CD4-positive, alpha-beta T cell treated with Interleukin-21 for 1 hour (primary cell): ENCODE data around the gene STRN4.
"Not testable (repeated sequence)": the region's sequence is repeated elsewhere in the genome, so short reads cannot be mapped to it uniquely, and the experiment has no call there.

Experiments
- DNase-seq: peaks from one replicate; pipeline ENCODE4 v3.0.0-alpha.2; 2020

Gene STRN4

DNA sequence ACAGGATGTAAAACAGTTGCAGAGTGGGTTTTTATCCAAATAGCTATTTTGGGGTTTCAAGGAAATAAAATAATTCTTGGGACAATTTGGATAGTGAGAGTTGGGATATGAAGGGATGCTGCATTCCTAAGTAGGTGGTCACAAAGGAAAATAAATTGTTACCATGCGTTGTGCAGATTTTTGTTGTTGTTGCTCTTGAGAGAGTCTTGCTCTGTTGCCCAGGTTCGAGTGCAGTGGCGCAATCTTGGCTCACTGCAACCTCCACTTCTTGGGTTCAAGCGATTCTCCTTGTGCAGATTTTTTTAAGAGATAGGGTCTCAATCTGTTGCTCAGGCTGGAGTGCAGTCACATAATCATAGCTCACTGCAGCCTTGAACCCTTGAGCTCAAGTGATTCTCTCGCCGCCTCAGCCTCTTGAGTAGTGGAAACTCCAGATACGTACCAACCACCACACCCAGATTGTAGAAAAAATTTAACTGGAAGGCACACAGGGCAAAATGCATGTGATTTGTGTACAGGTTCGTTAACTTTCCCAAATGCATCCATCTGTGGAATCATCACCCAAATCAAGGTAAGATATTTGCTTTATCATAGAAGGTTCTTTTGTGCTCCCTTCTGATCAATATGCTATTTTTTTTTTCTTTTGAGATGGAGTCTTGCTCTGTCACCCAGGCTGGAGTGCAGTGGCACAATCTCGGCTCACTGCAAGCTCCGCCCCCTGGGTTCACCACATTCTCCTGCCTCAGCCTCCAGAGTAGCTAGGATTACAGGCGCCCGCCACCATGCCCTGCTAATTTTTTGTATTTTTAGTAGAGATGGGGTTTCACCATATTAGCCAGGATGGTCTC, 26.1 kb upstream of the STRN4 start:
- DNase-seq = no peak

DNA sequence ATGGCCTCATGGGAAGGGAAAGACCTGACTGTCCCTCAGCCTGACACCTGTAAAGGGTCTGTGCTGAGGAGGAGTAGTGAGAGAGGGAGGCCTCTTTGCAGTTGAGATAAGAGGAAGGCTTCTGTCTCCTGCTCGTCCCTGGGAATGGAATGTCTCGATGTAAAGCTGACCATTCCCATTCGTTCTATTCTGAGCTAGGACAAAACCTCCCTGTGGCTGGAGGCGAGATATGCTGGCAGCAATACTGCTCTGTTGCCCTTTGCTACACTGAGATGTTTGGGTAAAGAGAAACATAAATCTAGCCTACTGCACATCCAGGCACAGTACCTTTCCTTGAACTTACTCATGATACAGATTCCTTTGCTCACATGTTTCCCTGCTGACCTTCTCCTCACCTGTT, 22.5 kb upstream of the STRN4 start:
- DNase-seq = not testable (repeated sequence)

DNA sequence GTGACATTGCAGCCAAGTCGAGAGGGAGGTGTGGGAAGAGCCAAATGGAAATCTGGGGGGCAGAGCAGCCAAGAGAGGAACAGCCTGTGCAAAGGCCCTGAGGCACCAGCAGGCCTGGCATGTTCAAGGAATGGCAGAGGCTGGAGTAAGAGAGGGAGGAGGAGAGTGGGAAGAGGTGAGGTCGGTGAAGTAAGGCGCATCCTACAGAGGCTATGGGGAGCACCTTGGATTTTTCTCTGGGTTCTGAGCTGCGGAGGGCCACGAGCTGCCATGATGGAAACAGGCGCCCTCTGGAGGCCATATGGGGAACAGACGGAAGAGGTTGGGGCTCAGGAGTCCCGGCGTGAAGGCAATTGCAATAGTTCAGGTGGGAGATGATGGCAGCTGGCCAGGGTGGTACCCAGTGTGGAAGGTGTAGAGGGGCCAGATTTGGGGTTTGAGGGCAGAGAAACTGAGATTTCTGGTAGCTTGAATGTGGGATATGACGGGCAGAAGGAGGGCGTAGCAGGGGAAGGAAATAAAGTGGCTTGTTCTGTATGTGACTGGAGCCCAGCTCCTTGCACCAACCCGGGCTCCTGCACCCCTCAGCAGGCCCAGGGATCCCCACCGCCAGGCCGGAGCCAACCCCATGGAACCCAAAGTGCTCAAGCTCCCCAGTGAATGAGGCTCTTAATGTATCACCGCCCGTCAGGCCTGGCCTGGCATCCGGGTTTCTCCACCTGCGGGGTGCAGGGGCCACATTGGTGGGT, 20.5 kb upstream of the STRN4 start:
- peak; percentile 71 for DNase-seq

DNA sequence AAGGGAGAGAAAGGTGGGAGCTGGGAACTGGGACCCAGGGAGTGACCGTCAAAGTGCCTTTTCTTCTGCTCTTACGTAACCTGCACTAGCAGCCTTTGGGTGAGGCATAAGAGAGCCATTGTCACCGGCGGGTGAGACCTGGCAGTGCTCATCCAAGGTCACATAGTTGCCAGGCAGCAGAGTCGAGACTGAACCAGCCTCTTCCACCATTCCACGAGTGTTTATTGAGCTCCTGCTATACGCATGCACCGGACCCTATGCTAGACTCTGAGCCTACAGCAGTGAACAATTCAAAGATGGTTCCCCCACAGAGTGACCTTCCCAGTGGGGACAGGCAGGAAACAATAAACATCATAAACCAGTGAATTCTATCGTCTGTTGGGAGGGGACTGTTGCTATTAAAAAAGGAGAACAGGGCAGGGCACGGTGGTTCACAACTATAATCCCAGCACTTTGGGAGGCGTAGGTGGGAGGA, 18.6 kb upstream of the STRN4 start:
- DNase-seq = no peak

DNA sequence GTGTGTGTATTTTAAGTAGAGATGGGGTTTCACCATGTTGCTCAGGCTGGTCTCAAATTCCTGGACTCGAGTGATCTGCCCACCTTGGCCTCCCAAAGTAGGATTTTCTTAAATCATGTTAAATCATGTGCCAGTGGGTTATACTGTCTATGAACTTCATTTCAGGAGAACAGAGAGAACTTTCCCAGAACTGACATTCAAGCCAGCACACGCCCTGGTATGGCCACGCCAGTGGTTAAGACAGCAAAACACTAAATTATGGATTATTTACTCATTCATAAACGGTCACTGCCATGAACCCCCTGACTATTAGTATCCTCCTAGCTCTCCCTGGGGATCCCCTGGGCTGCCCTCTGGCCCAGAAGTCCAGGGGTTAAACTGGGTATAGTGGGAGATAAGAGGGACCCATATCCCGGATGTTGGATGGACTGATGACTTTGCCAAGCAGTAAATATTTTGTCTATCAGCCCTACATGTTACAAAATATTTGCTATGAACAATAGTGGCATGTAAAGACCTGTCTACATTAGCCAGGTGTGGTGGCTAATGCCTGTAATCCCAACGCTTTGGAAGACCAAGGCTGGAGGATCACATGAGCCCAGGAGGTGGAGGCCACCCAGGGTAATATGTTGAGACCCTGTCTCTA, 16.1 kb upstream of the STRN4 start:
- DNase-seq = no peak

DNA sequence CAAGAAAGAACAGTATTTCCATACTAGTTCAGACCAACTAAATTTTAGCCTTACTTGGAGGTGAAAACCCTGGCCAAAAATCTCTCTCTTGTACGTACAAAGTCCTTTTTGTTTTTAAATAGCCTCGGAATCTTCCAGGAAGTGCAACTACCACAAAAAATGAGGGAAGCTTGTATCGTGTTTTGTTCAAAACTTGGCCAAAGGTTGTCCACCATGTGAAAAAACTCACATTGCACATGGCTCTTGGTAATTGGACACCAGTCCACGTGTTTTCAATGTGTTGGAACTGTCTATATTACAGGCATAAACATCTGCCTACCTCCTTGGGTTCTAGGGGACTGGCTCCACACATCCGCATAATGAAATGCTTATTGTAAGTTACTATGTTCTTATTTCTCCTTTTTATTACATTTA, 15.2 kb upstream of the STRN4 start:
- no peak for DNase-seq

DNA sequence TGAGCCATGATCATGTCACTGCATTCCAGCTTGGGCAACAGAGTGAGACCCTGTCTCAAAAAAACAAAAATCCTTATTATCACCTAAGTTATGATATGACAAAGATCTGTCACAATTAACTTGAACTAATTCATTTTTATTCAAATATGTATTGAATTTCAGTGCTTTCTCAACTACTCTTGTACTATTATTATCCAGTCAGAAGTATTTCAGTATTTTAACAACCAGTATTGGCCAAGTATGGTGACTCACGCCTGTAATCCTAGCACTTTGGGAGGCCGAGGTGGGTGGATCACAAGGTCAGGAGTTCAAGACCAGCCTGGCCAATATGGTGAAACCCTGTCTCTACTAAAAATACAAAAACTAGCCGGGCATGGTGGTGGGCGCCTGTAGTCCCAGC, 14.6 kb upstream of the STRN4 start:
- DNase-seq = not testable (repeated sequence)

DNA sequence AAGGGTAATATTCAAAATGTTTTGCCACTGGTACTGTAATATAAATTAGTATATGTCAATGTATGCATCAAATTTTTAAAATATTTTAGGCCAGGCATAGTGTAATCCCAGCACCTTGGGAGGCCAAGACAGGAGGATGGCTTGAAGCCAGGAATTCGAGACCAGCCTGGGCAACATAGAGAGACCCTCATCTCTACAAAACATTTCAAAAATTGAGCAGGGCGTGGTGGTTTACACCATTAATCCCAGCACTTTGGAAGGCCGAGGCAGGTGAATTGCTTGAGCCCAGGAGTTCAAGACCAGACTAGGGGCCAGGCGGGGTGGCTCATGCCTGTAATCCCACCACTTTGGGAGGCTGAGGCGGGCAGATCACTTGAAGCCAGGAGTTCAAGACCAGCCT, 14.1 kb upstream of the STRN4 start:
- no peak for DNase-seq

DNA sequence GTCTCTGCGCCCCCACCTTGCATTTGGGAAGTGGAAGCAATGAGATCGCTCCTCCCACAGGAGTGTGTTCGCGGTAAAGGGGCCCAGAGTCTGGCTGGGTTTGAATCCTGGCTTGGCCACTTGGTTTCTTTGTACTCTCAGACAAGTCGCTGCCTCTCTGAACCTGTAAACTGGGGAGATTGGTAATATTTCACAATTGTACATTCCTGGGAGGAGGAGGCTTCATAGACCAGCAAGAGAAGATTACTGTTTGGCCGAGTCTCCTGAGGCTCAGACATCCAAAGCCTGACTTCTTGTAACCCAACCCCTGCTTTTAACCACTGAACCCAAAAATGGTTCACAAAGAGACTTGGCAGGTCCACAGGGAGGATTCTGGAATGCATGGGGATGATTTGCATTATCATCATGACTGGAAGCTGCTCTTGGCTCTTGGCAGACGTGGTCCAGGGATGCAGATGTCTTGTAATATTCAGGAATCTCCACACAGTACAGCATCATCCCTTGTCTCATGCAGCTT, 13.6 kb upstream of the STRN4 start:
- DNase-seq = no peak

DNA sequence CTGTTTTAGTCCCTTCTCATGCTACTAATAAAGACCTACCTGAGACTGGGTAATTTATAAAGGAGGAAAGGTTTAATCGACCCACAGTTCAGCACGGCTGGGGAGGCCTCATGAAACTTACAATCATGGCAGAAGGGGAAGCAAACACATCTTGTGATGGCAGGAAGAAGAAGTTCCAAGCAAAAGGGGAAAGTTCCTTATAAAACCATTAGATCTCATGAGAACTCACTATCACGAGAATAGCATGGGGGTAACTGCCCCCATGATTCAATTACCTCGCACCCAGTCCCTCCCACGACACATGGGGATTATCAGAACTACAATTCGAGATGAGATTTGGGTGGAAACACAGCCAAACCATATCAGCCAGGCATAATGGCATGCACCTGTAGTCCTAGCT, 13.0 kb upstream of the STRN4 start:
- no peak for DNase-seq

DNA sequence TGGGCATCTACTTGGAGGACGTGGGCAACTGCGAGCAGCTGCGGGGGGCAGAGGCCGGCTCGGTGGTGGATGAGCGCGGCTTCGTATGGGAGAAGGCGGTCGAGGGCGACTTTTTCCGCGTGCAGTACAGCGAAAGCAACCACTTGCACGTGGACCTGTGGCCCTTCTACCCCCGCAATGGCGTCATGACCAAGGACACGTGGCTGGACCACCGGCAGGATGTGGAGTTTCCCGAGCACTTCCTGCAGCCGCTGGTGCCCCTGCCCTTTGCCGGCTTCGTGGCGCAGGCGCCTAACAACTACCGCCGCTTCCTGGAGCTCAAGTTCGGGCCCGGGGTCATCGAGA, 10.3 kb upstream of the STRN4 start:
- DNase-seq = no peak

DNA sequence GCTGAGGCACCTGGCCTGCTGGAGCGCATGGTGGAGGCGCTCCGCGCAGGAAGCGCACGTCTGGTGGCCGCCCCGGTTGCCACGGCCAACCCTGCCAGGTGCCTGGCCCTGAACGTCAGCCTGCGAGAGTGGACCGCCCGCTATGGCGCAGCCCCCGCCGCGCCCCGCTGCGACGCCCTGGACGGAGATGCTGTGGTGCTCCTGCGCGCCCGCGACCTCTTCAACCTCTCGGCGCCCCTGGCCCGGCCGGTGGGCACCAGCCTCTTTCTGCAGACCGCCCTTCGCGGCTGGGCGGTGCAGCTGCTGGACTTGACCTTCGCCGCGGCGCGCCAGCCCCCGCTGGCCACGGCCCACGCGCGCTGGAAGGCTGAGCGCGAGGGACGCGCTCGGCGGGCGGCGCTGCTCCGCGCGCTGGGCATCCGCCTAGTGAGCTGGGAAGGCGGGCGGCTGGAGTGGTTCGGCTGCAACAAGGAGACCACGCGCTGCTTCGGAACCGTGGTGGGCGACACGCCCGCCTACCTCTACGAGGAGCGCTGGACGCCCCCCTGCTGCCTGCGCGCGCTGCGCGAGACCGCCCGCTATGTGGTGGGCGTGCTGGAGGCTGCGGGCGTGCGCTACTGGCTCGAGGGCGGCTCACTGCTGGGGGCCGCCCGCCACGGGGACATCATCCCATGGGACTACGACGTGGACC, 9.7 kb upstream of the STRN4 start:
- no peak for DNase-seq

DNA sequence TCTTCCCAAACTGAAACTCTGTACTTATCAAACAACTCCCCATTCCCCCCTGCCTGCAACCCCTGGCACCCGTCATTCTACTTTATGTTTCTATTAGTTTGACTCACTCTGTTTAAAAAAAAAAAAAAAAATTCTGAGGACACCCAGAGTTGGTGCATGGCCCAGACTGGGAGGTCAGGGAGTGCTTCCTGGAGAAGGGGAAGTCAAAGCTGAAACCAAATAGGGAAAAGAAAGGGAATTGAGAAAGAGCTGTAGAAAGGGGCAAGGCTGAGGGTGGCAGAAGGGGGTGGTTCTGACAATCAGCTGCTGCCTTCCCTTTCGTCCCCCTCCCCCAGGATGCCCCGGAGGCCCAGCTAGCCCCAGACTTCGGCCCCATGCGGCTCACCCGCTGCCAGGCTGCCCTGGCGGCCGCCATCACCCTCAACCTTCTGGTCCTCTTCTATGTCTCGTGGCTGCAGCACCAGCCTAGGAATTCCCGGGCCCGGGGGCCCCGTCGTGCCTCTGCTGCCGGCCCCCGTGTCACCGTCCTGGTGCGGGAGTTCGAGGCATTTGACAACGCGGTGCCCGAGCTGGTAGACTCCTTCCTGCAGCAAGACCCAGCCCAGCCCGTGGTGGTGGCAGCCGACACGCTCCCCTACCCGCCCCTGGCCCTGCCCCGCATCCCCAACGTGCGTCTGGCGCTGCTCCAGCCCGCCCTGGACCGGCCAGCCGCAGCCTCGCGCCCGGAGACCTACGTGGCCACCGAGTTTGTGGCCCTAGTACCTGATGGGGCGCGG, 9.0 kb upstream of the STRN4 start:
- no peak for DNase-seq

DNA sequence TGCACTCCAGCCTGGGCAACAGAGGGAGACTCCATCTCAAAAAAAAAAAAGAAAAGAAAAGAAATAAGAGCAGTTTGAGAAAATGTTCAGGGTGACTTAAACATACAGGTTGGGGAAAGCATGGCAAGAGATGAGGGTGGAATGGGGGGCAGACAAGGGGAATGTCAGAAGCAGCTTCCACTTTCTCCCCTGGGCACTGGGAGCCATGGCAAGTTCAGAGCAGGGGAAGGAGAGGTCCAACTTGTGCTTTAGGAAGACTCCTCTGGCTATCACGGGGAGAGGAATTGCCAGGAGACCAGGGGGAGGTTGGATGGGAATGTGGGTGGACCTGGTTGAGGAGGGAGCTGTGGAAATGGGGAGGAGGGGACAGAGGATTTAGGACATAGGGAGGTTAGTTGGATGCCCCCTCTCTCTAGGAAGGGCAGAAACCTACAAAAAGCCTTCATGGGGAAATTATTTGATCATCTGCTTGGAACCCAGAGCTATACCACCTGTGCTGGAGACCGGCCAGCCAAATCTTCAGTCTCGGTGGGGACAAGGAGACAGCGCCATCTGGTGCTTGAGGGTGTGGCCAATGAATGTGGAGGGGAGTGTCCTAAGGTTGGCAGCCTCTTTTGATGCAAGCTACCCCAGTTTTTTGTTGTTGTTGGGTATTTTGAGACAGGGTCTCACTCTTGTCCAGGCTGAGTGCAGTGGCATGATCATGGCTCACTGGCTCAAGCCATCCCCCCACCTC, 7.3 kb upstream of the STRN4 start:
- peak; percentile 77 for DNase-seq

DNA sequence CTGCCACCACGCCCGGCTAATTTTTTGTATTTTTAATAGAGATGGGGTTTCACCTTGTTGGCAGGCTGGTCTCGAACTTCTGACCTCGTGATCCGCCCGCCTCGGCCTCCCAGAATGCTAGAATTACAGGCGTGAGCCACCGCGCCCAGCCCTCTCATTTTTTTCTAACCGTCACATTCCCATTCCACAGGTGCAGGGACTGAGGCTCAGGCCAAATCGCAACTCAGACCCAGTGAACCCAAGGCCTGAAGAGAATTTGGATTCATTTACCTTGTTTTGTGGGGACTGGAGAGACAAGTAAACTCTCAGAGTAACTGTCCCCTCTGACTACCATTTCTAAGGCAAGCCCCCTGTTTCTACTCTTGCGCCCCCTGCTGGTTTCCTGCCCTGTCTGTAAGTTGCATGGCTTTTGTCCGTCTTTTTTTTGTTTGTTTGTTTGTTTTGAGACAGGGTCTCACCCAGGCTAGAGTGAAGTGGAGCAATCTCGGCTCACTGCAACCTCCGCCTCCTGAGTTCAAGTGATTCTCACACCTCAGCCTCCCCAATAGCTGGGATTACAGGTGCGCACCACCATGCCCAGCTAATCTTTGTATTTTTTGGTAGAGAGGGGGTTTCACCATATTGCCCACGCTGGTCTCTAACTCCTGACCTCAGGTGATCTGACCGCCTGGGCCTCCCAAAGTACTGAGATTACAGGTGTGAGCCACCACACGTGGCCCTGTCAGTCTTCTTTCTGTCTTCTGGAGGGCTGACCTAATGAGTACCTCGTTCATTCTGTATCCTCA, 2.3 kb upstream of the STRN4 start:
- peak; percentile 75 for DNase-seq

DNA sequence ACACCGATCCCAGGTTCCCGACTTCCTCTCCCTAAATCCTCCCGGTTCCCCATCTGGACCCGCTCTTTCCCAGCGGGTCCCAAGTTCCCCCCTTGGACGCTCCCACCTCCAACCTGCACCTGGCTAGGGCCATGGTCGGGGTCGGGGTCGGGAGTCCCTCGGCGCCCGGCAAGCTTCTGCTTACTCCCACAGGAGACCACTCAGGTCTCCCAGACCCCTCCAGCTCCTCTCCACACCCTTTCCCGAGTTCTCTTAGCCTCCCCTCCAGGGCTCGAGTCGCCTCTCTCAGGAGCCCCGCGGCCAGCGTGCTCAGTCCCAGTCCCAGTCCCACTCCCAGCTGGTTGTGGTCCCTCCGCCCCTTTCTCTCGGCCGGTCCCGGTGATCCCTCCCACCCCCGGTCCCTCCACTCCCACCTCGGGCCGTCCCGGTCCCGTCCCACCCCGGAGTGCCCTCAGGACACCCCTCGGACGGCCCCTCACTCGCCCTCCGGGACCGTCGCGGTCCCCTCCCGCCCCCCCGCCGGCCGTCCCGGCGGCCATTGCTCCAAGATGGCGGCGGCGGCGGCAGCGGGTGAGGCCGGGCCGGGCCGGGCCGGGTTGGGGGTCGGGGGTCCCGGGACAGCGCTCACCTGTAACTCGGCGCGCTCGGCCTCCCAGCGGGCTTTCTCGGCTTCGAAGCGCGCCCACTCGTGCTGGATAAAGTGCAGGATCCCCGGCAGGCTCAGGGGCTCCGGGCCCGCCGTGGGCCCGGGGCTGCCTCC, 549 bp downstream of the STRN4 start, which contains the start of gene FKRP:
FKRP (plus strand) TSS at position 537 of the 760 bp plus-strand sequence. CDS start 9,394 bp downstream, outside the sequence.
- peak; percentile 38 for DNase-seq

DNA sequence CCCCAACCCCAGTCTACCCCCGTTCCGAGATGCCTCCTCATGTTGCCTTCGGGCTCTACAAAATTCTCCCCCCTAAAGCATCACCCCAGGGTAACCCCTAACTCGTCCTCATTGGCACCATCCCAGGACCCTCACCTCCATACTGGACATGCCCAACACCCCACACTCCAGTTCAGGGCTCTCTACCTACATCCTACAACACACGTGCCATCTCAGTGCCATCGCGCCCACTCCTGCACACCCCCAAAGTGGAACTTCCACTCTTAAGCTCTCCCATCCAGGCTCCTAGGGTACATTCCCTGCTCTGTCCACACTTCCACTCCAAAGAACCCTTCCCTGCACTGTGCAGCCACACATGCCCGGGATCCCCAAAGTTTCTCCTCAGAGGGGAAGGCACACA, 1.2 kb downstream of the STRN4 start:
- no peak for DNase-seq

DNA sequence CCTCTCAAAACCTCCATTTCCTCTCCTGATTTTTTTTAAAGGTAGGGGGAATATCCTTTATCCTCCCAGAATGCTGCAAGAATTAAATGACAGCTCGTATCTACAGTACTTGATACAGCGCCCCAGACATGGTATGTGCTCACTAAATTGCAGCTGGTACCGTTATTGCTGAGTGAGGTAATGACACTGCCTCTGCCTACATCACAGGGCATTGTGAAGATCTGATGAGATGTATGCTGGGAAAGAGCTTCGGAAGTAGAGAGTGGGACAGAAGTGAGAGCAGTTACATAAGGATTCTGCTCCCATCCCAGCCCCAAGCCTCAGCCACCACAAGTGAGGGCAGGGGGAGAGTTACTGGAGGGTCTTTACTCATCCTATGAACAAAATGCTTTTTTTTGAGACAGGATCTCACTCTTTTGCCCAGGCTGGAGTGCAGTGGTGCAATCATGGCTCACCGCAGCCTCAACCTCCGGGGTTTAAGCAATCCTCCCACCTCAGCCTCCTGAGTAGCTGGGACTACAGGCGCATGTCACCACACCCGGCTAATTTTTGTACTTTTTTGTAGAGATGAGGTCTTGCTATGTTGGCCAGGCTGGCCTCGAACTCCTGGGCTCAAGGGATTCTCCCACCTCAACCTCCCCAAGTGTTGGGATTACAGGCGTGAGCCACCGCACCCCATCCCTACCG, 2.1 kb downstream of the STRN4 start:
- DNase-seq = no peak

DNA sequence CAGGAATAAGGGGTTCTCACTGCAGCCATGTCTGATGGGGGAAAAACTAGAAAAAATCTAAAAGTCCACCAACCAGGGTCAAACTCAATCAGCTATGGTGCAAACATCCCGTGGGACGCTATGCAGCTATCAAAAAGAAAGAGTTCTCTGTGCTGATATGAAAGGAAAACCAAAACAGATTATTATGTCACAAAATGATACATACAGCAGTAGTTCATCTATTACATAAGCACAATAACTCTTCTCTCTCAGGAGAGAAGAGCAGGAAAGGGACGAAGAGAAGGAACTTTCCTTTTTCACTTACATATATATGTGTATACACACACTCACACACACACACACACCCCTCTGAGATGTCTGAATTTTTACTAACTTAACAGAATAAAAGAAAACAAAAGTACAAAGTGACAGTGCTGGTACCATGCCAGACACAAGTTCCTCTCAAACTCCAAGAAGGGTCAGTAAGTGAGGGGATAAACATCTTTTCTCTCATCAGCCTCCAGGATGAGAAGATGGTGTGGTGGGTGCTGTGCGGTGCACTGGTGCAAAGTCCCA, 3.2 kb downstream of the STRN4 start:
- DNase-seq = no peak
